Liver (tissue), 3 donors: Measurements from ENCODE around the gene ZMAT5.
A peak's percentile ranks its signal among the peaks of the same experiment; 100 is the strongest.

Experiments
- CTCF ChIP-seq: fragments of 150-350 bp; IDR thresholded peaks from 2 replicates; pipeline ENCODE4 v1.5.1; 2017; ENCODE audit warnings: improper control_type of control experiment, low read depth, low read length; ENCODE audit not compliant: missing input control
- EGR1 ChIP-seq, 2 donors: IDR thresholded peaks; 2 replicates each; pipeline ENCODE4 v1.6.1; 2016 to 2018; ENCODE audit warnings: antibody characterized with exemption in 2 of 2, low read depth in 2 of 2
- GABPA ChIP-seq, 2 donors: IDR thresholded peaks in 1 of 2; conservative IDR thresholded peaks in 1 of 2; 2 replicates each; pipeline ENCODE4 v1.6.1; 2016; ENCODE audit warnings: antibody characterized with exemption in 2 of 2, mild to moderate bottlenecking in 1 of 2, moderate library complexity in 1 of 2
- HNF4A ChIP-seq, 2 donors: conservative IDR thresholded peaks; 2 replicates each; pipeline ENCODE4 v1.6.1; 2016; ENCODE audit warnings: antibody characterized with exemption in 2 of 2, mild to moderate bottlenecking in 2 of 2
- JUND ChIP-seq, 2 donors: IDR thresholded peaks; 2 replicates each; pipeline ENCODE4 v1.6.1; 2016; ENCODE audit warnings: antibody characterized with exemption in 2 of 2
- MAX ChIP-seq: IDR thresholded peaks from 2 replicates; pipeline ENCODE4 v1.6.1; 2016; ENCODE audit warnings: antibody characterized with exemption
- RAD21 ChIP-seq, 2 donors: IDR thresholded peaks; 2 replicates each; pipeline ENCODE4 v1.6.1; 2016; ENCODE audit warnings: antibody characterized with exemption in 2 of 2, mild to moderate bottlenecking in 2 of 2
- TAF1 ChIP-seq: conservative IDR thresholded peaks from 2 replicates; pipeline ENCODE4 v1.6.1; 2016; ENCODE audit warnings: antibody characterized with exemption, mild to moderate bottlenecking
- YY1 ChIP-seq: IDR thresholded peaks from 2 replicates; pipeline ENCODE4 v1.6.1; 2016; ENCODE audit warnings: antibody characterized with exemption, mild to moderate bottlenecking
- TF ChIP-seq, protein P1 (sequence below): IDR thresholded peaks from 2 replicates; pipeline ENCODE4 v1.6.1; 2016; ENCODE audit warnings: antibody characterized with exemption, mild to moderate bottlenecking
- TF ChIP-seq, protein P2 (sequence below): IDR thresholded peaks from 2 replicates; pipeline ENCODE4 v1.6.1; 2016; ENCODE audit warnings: antibody characterized with exemption
- donor health status: healthy.
- donor health status: healthy.

DNA sequence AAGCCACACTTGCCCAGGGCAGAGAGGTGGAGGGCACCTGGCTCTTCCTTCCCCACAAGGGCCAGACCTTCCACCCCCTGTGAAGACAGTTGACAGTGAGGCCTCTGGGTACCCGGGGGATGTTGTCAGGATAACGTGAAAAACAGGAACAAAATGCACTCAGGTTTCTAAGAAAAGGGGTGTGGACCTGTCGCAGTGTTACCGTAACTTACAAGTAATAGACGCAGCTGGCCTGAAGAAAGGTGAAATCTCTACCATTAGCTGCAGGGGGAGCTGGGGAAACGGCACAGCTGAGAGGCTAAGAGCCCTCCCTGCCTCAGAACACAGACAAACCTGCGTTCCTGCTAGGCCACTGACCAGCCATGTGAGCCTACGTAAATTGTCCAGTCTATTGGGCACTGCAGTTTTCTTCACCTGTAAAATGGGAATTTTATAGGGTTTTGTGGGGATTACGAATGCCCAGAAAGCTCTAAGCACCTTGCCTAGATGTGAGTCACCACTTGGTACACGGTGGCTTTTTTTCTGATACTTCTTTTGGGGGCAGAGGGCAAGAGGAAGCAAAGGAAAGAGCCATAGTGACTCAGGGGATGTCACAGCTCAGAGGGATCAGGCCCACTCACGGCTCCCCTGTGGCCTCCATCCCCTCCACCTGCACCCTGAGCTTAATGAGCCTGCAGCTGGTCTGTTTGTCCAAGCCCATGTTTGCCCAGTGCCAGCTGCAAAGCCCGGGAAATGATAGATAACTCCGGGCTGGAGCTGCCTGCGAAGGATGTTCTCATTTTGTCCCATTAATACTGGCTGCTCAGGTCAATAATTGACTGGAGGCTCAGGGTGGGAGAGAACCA, 65.4 kb downstream of the ZMAT5 start:
- TF ChIP-seq TAF1 (no peak), CTCF (peak; percentile 6), YY1 (no peak), EGR1 (IDR thresholded peaks at IDR 0.05; ENCODE audit: low read depth in 2 of 2) (no peak), HNF4A (conservative IDR thresholded peaks at IDR 0.05) (no peak), JUND (IDR thresholded peaks at IDR 0.05) (no peak), RAD21 (IDR thresholded peaks at IDR 0.05) (peak; percentile 35 to 42), MAX (no peak), GABPA (IDR thresholded peaks at IDR 0.05 in 1 of 2, conservative IDR thresholded peaks at IDR 0.05 in 1 of 2) (no peak)
- TF ChIP-seq, protein P1, sequence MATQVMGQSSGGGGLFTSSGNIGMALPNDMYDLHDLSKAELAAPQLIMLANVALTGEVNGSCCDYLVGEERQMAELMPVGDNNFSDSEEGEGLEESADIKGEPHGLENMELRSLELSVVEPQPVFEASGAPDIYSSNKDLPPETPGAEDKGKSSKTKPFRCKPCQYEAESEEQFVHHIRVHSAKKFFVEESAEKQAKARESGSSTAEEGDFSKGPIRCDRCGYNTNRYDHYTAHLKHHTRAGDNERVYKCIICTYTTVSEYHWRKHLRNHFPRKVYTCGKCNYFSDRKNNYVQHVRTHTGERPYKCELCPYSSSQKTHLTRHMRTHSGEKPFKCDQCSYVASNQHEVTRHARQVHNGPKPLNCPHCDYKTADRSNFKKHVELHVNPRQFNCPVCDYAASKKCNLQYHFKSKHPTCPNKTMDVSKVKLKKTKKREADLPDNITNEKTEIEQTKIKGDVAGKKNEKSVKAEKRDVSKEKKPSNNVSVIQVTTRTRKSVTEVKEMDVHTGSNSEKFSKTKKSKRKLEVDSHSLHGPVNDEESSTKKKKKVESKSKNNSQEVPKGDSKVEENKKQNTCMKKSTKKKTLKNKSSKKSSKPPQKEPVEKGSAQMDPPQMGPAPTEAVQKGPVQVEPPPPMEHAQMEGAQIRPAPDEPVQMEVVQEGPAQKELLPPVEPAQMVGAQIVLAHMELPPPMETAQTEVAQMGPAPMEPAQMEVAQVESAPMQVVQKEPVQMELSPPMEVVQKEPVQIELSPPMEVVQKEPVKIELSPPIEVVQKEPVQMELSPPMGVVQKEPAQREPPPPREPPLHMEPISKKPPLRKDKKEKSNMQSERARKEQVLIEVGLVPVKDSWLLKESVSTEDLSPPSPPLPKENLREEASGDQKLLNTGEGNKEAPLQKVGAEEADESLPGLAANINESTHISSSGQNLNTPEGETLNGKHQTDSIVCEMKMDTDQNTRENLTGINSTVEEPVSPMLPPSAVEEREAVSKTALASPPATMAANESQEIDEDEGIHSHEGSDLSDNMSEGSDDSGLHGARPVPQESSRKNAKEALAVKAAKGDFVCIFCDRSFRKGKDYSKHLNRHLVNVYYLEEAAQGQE, result no peak
- TF ChIP-seq, protein P2, sequence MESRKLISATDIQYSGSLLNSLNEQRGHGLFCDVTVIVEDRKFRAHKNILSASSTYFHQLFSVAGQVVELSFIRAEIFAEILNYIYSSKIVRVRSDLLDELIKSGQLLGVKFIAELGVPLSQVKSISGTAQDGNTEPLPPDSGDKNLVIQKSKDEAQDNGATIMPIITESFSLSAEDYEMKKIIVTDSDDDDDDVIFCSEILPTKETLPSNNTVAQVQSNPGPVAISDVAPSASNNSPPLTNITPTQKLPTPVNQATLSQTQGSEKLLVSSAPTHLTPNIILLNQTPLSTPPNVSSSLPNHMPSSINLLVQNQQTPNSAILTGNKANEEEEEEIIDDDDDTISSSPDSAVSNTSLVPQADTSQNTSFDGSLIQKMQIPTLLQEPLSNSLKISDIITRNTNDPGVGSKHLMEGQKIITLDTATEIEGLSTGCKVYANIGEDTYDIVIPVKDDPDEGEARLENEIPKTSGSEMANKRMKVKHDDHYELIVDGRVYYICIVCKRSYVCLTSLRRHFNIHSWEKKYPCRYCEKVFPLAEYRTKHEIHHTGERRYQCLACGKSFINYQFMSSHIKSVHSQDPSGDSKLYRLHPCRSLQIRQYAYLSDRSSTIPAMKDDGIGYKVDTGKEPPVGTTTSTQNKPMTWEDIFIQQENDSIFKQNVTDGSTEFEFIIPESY, result no peak
